Upper lobe of left lung (tissue), 6 donors: Measurements from ENCODE around the gene POPDC3. TPM values are rescaled to one million over a fixed set of nuclear protein-coding genes. Genes with fewer than 3 reads are reported as not detected.

Source experiments
- ATAC-seq, 2 donors: fragments of 200-7000 bp; cut with Tn5 transposase; one replicate each; pipeline ENCODE4 v1.9.1; 2022; ENCODE audit warnings: mild to moderate bottlenecking in 2 of 2, moderate library complexity in 2 of 2; ENCODE audit not compliant: low FRiP score in 2 of 2
- DNase-seq, 2 donors: peaks; one replicate each; pipeline ENCODE4 v3.0.0-alpha.2; 2019 to 2020
- H3K27ac ChIP-seq, 4 donors: fragments of 200-600 bp; sonication (generic); one replicate each; pipeline ENCODE4 v1.5.1; 2016 to 2019
- H3K27me3 ChIP-seq, 4 donors: fragments of 200-600 bp; sonication (generic); one replicate each; pipeline ENCODE4 v1.5.1; 2017 to 2019
- H3K36me3 ChIP-seq, 4 donors: fragments of 200-600 bp; sonication (generic); one replicate each; pipeline ENCODE4 v1.5.1; 2016 to 2019
- H3K4me1 ChIP-seq, 4 donors: fragments of 200-600 bp; sonication (generic); one replicate each; pipeline ENCODE4 v1.5.1; 2018 to 2019
- H3K4me3 ChIP-seq, 4 donors: fragments of 200-600 bp; sonication (generic); one replicate each; pipeline ENCODE4 v1.5.1; 2017 to 2019; ENCODE audit warnings: mild to moderate bottlenecking in 2 of 4, moderate library complexity in 1 of 4
- H3K9me3 ChIP-seq, 4 donors: fragments of 200-600 bp; sonication (generic); one replicate each; pipeline ENCODE4 v1.5.1; 2018 to 2019
- EP300 ChIP-seq, 4 donors: sonication (generic); formaldehyde crosslinking; IDR thresholded peaks; one replicate each; pipeline ENCODE4 v1.5.1; 2017; ENCODE audit warnings: antibody characterized with exemption in 4 of 4, control low read depth in 2 of 4
- POLR2A ChIP-seq, 4 donors: fragments of 450-650 bp; IDR thresholded peaks; one replicate each; pipeline ENCODE4 v1.5.1; 2016 to 2017; ENCODE audit warnings: antibody characterized with exemption in 4 of 4, mild to moderate bottlenecking in 2 of 4
- POLR2AphosphoS5 ChIP-seq, 2 donors: sonication (generic); formaldehyde crosslinking; IDR thresholded peaks; one replicate each; pipeline ENCODE4 v1.5.1; 2017; ENCODE audit warnings: antibody characterized with exemption in 2 of 2
- WGBS, 2 donors: methylation state at CpG; one replicate each; pipeline ENCODE4 v1.1.5; 2017 to 2018; 5-methylcytosine and 5-hydroxymethylcytosine counted together
- total RNA-seq, 6 donors: library from RNA; depleted of rRNA in 4 of 6; stranded (reverse); fragments of >200 nt in 4 of 6; gene quantifications; one replicate each; pipeline versions ENCODE4 v1.1.0 to v1.2.1, GENCODE V29; 2016 to 2021
- TF ChIP-seq, protein P1 (sequence below), 6 experiments: fragments of 450-650 bp in 4 of 6; fragments of 200-600 bp in 2 of 6; sonication (generic) in 2 of 6; IDR thresholded peaks; one replicate each; pipeline ENCODE4 v1.5.1; 2016 to 2019; ENCODE audit warnings: antibody characterized with exemption in 6 of 6
- donor health status: DM: no; HTN: no; CAD: no; lungs with moderate emphysema.
- donor health status: DM: no; HTN: yes; CAD: no; lungs with severe emphysema.

POPDC3 gene
- total RNA-seq, 6 donors from 2014 or later = 0.34 to 6.8 (median 0.57) TPM; not detected in 3

- H3K9me3 ChIP-seq = no peaks in the 10 kb centered on the region
- no peaks in the 10 kb centered on the region for H3K36me3 ChIP-seq
- no peak overlapping the region for H3K4me3 ChIP-seq
- no peak overlapping the region for H3K27ac ChIP-seq
- H3K4me1 ChIP-seq = peaks cover 0 to 10% (median 3%) of the 10 kb centered on the region in 4 donors
- no peak for ATAC-seq
- peaks cover 0 to 10% (median 3%) of the 10 kb centered on the region in 4 donors for H3K27me3 ChIP-seq
- DNase-seq = no peak
- 85 to 93% methylated on average over 2 of the region's 2 CpGs for WGBS, 2 donors
- TF ChIP-seq POLR2AphosphoS5 (IDR thresholded peaks at IDR 0.05) = no peak
- TF ChIP-seq, protein P1, sequence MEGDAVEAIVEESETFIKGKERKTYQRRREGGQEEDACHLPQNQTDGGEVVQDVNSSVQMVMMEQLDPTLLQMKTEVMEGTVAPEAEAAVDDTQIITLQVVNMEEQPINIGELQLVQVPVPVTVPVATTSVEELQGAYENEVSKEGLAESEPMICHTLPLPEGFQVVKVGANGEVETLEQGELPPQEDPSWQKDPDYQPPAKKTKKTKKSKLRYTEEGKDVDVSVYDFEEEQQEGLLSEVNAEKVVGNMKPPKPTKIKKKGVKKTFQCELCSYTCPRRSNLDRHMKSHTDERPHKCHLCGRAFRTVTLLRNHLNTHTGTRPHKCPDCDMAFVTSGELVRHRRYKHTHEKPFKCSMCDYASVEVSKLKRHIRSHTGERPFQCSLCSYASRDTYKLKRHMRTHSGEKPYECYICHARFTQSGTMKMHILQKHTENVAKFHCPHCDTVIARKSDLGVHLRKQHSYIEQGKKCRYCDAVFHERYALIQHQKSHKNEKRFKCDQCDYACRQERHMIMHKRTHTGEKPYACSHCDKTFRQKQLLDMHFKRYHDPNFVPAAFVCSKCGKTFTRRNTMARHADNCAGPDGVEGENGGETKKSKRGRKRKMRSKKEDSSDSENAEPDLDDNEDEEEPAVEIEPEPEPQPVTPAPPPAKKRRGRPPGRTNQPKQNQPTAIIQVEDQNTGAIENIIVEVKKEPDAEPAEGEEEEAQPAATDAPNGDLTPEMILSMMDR (IDR thresholded peaks at IDR 0.05) = no peak
- no peak for TF ChIP-seq EP300 (IDR thresholded peaks at IDR 0.05)
- TF ChIP-seq POLR2A (IDR thresholded peaks at IDR 0.05) = no peak
Measured at GRCh38 chr6:105138141-105138540, 41.7 kb downstream of the POPDC3 start.

DNA sequence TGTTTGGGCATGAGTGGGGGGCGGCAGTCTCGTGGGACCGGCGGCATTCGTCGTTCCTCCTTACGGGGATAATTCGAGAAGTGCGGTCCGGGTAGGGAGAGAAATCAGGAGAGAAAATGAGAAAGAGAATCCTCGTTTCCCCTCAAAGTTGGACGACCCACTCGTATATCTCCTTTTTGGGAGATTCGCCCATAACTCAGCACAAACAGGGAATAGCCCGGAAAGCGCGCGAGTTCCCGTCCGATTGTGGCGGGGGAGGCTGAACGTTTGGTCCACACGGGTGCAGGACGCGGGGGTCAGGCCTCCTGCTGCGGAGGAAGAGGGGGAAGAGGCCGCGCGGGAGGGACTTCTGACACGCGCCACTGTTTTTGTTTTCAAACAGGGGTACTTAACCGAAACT, 42.4 kb downstream of the POPDC3 start:
- no peaks in the 10 kb centered on the region for H3K36me3 ChIP-seq
- DNase-seq = peak in 1 of 2 donors; percentile 42
- H3K9me3 ChIP-seq = no peaks in the 10 kb centered on the region
- peak overlapping the region in 1 of 4 donors; percentile 88 for H3K27ac ChIP-seq
- ATAC-seq = peak in 1 of 2 donors; percentile 31
- H3K27me3 ChIP-seq = peaks cover 0 to 10% (median 3%) of the 10 kb centered on the region in 4 donors
- peaks cover 0 to 10% (median 3%) of the 10 kb centered on the region in 4 donors for H3K4me1 ChIP-seq
- H3K4me3 ChIP-seq = peak overlapping the region; percentile 12 to 85 (median 72)
- TF ChIP-seq POLR2A (IDR thresholded peaks at IDR 0.05) (no peak), POLR2AphosphoS5 (IDR thresholded peaks at IDR 0.05) (no peak), EP300 (IDR thresholded peaks at IDR 0.05) (no peak)
- TF ChIP-seq, protein P1 (IDR thresholded peaks at IDR 0.05) = no peak
- 9 to 10% methylated on average over 32 of the region's 32 CpGs for WGBS, 2 donors

- Histone ChIP-seq H3K9me3 (no peaks in the 10 kb centered on the region), H3K4me3 (peak overlapping the region; percentile 65 to 85 (median 76)), H3K27ac (peak overlapping the region; percentile 52 to 88 (median 58)), H3K36me3 (no peaks in the 10 kb centered on the region), H3K4me1 (peaks cover 0 to 10% (median 3%) of the 10 kb centered on the region in 4 donors), H3K27me3 (peaks cover 0 to 10% (median 3%) of the 10 kb centered on the region in 4 donors)
- TF ChIP-seq POLR2A (IDR thresholded peaks at IDR 0.05) (no peak), EP300 (IDR thresholded peaks at IDR 0.05) (no peak), POLR2AphosphoS5 (IDR thresholded peaks at IDR 0.05) (no peak)
- TF ChIP-seq, protein P1 (IDR thresholded peaks at IDR 0.05) = peak in 5 of 6 experiments; percentile 17 to 59 (median 40)
- DNase-seq = peak; percentile 28 to 90
- 0 to 2% methylated on average over 8 to 31 of the region's 122 CpGs for WGBS, 2 donors
- ATAC-seq = peak; percentile 19 to 88
Measured at GRCh38 chr6:105136431-105137350, 43.1 kb downstream of the POPDC3 start.

DNA sequence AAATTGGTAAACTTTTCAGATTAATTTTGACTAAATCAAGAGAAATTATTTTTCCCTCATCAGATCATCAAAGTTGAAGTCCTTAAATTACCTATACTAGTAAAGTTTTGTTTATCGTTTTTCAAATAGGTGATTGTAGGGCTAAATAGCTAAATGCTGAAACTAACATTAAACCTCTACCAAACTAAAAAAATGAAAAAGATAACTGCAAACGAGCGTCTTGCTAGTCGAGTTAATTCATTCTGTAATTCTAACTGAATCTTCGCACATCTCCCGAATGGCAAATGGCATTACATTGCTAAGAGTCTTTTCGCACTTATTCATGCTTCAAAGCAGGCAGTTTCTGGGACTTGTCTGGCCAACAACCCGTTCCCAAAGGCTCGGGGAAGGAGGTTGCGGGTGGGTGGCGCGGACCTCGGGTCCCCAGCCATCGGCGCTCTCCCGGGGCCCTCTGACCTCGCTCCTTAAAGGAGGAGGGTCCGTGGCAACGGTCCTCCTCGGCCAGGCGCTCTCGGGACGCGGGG, 43.8 kb downstream of the POPDC3 start:
- Histone ChIP-seq H3K27me3 (peaks cover 0 to 10% (median 3%) of the 10 kb centered on the region in 4 donors), H3K36me3 (no peaks in the 10 kb centered on the region), H3K4me3 (peak overlapping the region; percentile 65 to 85 (median 76)), H3K9me3 (no peaks in the 10 kb centered on the region), H3K27ac (peak overlapping the region in 3 of 4 donors; percentile 56 to 88 (median 61)), H3K4me1 (peaks cover 0 to 10% (median 3%) of the 10 kb centered on the region in 4 donors)
- WGBS, 2 donors = 16 to 24% methylated on average over 15 to 24 of the region's 24 CpGs
- DNase-seq = no peak
- peak in 1 of 2 donors; percentile 25 for ATAC-seq
- no peak for TF ChIP-seq EP300 (IDR thresholded peaks at IDR 0.05)
- no peak for TF ChIP-seq POLR2A (IDR thresholded peaks at IDR 0.05)
- TF ChIP-seq POLR2AphosphoS5 (IDR thresholded peaks at IDR 0.05) = no peak
- TF ChIP-seq, protein P1 (IDR thresholded peaks at IDR 0.05) = no peak
